RWPE2 (cell line): ENCODE results near the gene CYP2J2.
"Not testable (repeated sequence)": the region's sequence is repeated elsewhere in the genome, so short reads cannot be mapped to it uniquely, and the experiment has no call there.

Experiments used
- ATAC-seq: fragments of 200-7000 bp; cut with Tn5 transposase; 3 replicates; pipeline ENCODE4 v1.9.1; 2021; ENCODE audit warnings: low read depth
- DNase-seq: peaks from one replicate; pipeline ENCODE4 v3.0.0-alpha.2; 2020; ENCODE audit warnings: low spot score
- H3K27ac ChIP-seq: fragments of 450-650 bp; 2 replicates; pipeline ENCODE4 v1.5.1; 2017; ENCODE audit warnings: mild to moderate bottlenecking; ENCODE audit not compliant: poor library complexity, severe bottlenecking
- H3K27me3 ChIP-seq: fragments of 250-450 bp; sonication (Bioruptor Pico); 2 replicates; pipeline ENCODE4 v1.5.1; 2021; ENCODE audit warnings: mild to moderate bottlenecking, moderate library complexity; ENCODE audit not compliant: insufficient read depth, poor library complexity, severe bottlenecking
- H3K36me3 ChIP-seq: fragments of 250-450 bp; sonication (Bioruptor Pico); 2 replicates; pipeline ENCODE4 v1.5.1; 2020; ENCODE audit warnings: low read depth, mild to moderate bottlenecking, moderate library complexity
- H3K4me1 ChIP-seq: fragments of 250-450 bp; sonication (Bioruptor Pico); 2 replicates; pipeline ENCODE4 v1.5.1; 2021; ENCODE audit warnings: mild to moderate bottlenecking, moderate library complexity; ENCODE audit not compliant: insufficient read depth, poor library complexity, severe bottlenecking
- H3K4me3 ChIP-seq: fragments of 250-450 bp; sonication (Bioruptor Pico); 2 replicates; pipeline ENCODE4 v1.5.1; 2021; ENCODE audit warnings: mild to moderate bottlenecking, moderate library complexity; ENCODE audit not compliant: severe bottlenecking
- H3K9me3 ChIP-seq: fragments of 250-450 bp; sonication (Bioruptor Pico); 2 replicates; pipeline ENCODE4 v1.5.1; 2021; ENCODE audit warnings: mild to moderate bottlenecking, moderate library complexity; ENCODE audit not compliant: severe bottlenecking
- TF ChIP-seq, protein P1 (sequence below): fragments of 450-650 bp; IDR thresholded peaks from one replicate; pipeline ENCODE4 v1.5.1; 2017; ENCODE audit warnings: mild to moderate bottlenecking, moderate library complexity; ENCODE audit not compliant: poor library complexity, severe bottlenecking

Gene CYP2J2

DNA sequence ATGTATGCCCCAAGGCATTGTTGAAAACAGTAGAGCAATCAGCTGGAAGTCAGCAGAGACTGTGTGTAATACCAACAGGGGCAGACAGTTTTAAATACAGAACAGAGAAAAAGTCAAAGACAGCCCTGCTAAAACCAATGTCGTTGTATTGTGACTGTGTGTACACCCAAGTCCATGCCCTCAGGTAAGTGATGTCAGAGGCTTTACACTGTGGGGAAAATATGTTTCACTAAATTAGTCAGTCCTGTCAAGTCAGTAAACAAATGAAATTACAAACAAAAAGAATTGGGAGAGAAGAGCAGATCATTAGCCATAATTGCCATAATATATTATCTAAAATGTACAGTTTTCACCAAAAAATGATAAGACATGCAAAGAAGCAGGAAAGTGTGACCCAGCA lies 2.4 kb upstream of the CYP2J2 start:
- DNase-seq, result no peak
- ATAC-seq, result no peak
- peaks cover 47% of the 10 kb centered on the region for H3K27me3 ChIP-seq
- no peaks in the 10 kb centered on the region for H3K4me1 ChIP-seq
- H3K4me3 ChIP-seq, result no peak overlapping the region
- no peaks in the 10 kb centered on the region for H3K9me3 ChIP-seq
- TF ChIP-seq, protein P1, sequence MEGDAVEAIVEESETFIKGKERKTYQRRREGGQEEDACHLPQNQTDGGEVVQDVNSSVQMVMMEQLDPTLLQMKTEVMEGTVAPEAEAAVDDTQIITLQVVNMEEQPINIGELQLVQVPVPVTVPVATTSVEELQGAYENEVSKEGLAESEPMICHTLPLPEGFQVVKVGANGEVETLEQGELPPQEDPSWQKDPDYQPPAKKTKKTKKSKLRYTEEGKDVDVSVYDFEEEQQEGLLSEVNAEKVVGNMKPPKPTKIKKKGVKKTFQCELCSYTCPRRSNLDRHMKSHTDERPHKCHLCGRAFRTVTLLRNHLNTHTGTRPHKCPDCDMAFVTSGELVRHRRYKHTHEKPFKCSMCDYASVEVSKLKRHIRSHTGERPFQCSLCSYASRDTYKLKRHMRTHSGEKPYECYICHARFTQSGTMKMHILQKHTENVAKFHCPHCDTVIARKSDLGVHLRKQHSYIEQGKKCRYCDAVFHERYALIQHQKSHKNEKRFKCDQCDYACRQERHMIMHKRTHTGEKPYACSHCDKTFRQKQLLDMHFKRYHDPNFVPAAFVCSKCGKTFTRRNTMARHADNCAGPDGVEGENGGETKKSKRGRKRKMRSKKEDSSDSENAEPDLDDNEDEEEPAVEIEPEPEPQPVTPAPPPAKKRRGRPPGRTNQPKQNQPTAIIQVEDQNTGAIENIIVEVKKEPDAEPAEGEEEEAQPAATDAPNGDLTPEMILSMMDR, result no peak
- H3K27ac ChIP-seq, result no peak overlapping the region
- H3K36me3 ChIP-seq, result no peaks in the 10 kb centered on the region

DNA sequence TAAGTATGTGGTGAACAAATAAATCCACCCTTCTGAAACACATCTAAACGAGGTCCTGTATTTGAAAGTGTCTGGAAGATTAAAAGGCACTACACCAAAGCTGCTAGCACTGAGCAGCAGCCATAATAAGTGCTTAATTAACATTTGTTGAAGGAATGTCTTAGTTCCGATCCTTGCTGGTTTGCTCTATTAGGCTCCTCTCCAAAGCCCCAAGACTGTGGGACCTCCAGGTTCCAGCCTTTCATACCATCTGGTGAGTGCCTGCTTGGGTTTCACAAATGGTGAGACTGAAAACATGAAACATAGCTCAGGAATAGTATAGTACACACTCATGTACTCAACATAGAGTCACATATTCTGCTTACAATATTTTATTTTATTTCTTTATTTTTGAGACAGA lies 640 bp upstream of the CYP2J2 start:
- Histone ChIP-seq H3K27ac (no peak overlapping the region), H3K36me3 (no peaks in the 10 kb centered on the region), H3K4me3 (no peak overlapping the region), H3K27me3 (peaks cover 44% of the 10 kb centered on the region), H3K9me3 (no peaks in the 10 kb centered on the region), H3K4me1 (no peaks in the 10 kb centered on the region)
- DNase-seq (no peak), ATAC-seq (no peak)
- TF ChIP-seq, protein P1, result no peak

DNA sequence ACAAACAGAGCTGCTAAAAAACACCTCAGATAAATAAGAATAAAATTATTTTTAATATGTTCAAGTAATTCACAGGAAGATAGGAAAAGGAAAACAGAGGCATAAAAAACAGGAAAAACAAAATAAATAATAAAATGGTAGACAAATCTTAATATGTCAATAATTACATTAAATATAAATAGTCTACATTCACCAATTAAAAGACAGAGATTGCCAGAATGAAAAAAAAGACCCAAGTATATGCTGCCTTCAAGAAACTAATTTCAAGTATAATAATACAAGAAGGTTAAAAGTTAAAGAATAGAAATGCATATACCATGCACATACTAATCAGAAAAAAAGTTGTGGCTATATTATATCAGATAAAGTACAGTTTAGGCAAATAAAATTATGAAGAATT lies 1.9 kb downstream of the CYP2J2 start:
- no peaks in the 10 kb centered on the region for H3K36me3 ChIP-seq
- peaks cover 26% of the 10 kb centered on the region for H3K27me3 ChIP-seq
- H3K27ac ChIP-seq, result no peak overlapping the region
- TF ChIP-seq, protein P1, result no peak
- DNase-seq (no peak), ATAC-seq (no peak)
- H3K4me3 ChIP-seq, result no peak overlapping the region
- no peaks in the 10 kb centered on the region for H3K9me3 ChIP-seq
- H3K4me1 ChIP-seq, result no peaks in the 10 kb centered on the region

DNA sequence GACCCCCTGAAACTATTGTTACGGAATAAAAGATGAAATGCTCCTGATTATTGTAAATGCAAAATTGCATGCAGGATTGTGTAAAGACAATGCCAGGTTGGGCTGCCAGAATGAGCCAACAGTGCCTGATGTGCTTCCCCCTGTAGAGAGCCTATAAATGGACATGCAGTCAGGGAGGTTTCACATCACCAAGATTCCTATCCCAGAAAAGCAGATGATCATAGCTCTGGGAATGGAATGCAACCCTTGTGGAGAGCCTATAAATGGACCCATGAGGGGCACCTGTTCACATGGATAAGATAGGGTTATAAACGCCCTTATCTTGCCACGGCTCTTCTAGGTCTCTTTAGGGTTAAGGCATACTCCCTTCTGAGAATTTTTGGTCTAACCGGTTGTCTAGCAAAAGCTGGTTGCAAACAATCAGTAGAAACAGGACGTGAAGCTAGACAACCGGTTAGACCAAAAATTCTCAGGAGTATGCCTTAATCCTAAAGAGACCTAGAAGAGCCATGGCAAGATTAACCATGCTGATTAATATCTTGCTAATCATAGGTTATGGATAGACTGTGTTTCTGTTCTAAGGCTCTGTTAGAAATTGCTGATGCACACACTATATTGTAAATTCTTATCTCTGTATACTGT lies 5.2 kb downstream of the CYP2J2 start:
- H3K4me3 ChIP-seq, ATAC-seq, H3K27ac ChIP-seq, H3K4me1 ChIP-seq, H3K36me3 ChIP-seq, DNase-seq, H3K27me3 ChIP-seq, H3K9me3 ChIP-seq: not testable (repeated sequence)

DNA sequence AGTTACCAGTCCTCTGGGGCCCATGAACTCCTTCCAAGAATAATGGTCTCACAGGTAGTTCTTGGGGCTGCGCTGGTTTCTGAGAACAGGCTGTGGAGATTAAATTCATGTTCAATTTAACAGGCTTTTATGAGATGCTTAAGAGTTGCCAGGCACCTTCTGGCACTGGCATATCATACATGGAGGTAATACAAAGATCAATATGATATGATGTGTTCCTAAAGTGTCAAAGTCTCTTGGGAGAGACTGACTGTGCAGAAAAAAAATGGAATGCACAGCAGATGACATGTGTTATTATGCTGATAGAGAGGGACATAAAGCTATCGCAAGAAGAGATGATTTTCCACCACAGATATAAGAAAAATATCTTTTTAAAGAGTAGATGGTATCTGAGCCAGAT lies 6.8 kb downstream of the CYP2J2 start:
- ATAC-seq (no peak), DNase-seq (no peak)
- Histone ChIP-seq H3K4me1 (no peaks in the 10 kb centered on the region), H3K27ac (no peak overlapping the region), H3K9me3 (no peaks in the 10 kb centered on the region), H3K4me3 (no peak overlapping the region), H3K36me3 (no peaks in the 10 kb centered on the region), H3K27me3 (no peaks in the 10 kb centered on the region)
- TF ChIP-seq, protein P1, result no peak
